ENCODE measurements around the gene PEX12.

PEX12 gene

DNA sequence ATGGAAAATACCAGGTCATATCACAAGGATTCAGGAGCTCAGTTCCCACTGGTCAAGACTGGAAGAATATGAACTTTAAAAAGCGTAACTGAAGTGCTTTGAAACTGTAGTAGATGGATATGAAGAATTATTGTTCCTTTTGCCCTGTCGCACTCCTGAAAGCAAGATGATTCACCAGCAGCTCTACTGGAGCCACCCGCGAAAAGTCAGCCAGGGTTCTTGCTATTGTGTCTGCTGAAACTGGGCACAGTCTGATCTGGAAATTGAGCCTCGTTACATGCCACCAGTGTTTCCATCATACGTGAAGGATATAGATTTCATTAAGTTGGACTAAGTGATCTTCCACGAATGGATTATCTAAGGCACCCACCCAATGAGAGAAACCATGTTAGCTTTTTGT lies 25.3 kb upstream of the PEX12 start:
- Mint-ChIP-seq H3K4me3 (no peak overlapping the region), H3K9me3 (no peaks in the 10 kb centered on the region), H3K4me1 (no peaks in the 10 kb centered on the region), H3K27ac (peak overlapping the region; percentile 54), H3K36me3 (ENCODE audit: low read depth) (peaks cover 66% of the 10 kb centered on the region), H3K27me3 (ENCODE audit: low read depth, poor library complexity) (no peaks in the 10 kb centered on the region)
- DNase-seq = no peak
- TF ChIP-seq, protein P1, sequence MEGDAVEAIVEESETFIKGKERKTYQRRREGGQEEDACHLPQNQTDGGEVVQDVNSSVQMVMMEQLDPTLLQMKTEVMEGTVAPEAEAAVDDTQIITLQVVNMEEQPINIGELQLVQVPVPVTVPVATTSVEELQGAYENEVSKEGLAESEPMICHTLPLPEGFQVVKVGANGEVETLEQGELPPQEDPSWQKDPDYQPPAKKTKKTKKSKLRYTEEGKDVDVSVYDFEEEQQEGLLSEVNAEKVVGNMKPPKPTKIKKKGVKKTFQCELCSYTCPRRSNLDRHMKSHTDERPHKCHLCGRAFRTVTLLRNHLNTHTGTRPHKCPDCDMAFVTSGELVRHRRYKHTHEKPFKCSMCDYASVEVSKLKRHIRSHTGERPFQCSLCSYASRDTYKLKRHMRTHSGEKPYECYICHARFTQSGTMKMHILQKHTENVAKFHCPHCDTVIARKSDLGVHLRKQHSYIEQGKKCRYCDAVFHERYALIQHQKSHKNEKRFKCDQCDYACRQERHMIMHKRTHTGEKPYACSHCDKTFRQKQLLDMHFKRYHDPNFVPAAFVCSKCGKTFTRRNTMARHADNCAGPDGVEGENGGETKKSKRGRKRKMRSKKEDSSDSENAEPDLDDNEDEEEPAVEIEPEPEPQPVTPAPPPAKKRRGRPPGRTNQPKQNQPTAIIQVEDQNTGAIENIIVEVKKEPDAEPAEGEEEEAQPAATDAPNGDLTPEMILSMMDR (IDR thresholded peaks at IDR 0.05) = no peak

GRCh38 chr17:35597604-35598003 lies 19.2 kb upstream of the PEX12 start:
- TF ChIP-seq, protein P1 (IDR thresholded peaks at IDR 0.05) = no peak
- Mint-ChIP-seq H3K36me3 (ENCODE audit: low read depth) (peaks cover 78% of the 10 kb centered on the region), H3K4me3 (no peak overlapping the region), H3K27me3 (ENCODE audit: low read depth, poor library complexity) (no peaks in the 10 kb centered on the region), H3K4me1 (no peaks in the 10 kb centered on the region), H3K9me3 (no peaks in the 10 kb centered on the region), H3K27ac (no peak overlapping the region)
- no peak for DNase-seq

DNA sequence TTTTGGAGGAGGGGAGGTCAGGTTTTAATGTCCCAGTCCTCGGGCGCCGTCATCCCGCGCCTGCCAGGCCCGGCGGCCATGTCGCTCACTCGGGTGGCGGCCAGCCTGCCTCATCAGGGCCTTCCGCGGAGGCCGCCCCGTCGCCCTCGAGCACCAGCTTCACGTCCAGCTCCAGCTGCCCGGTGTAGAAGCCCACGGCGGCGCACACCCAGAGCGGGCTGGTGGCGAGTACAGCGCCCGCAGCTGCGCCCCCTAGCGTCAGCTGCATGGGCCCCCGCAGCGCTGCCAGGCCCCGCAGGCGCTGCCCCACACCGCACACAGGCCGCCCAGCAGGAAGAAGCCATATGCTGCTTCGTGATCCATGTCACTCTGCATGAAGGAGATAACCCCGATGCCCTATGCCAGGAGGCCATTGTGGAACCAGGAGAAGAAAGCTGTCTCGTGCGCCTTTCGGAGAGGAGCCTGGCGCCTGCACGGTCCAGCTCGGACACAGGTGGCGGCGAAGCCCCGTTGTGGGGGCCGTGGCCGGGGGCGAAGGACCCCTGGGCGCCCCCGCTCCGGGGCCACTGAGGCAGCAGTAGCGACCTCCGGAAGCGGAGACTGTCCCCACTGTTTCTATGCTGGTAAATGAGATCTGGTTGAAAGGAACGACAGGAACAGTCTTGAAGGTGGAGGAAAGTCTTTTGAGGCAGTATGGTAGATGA lies 18.3 kb upstream of the PEX12 start:
- no peaks in the 10 kb centered on the region for H3K9me3 Mint-ChIP-seq
- H3K4me1 Mint-ChIP-seq = no peaks in the 10 kb centered on the region
- H3K4me3 Mint-ChIP-seq = no peak overlapping the region
- peak; percentile 27 for DNase-seq
- H3K36me3 Mint-ChIP-seq (ENCODE audit: low read depth) = peaks cover 69% of the 10 kb centered on the region
- no peak overlapping the region for H3K27ac Mint-ChIP-seq
- TF ChIP-seq, protein P1 (IDR thresholded peaks at IDR 0.05) = peak; percentile 18
- no peaks in the 10 kb centered on the region for H3K27me3 Mint-ChIP-seq (ENCODE audit: low read depth, poor library complexity)

DNA sequence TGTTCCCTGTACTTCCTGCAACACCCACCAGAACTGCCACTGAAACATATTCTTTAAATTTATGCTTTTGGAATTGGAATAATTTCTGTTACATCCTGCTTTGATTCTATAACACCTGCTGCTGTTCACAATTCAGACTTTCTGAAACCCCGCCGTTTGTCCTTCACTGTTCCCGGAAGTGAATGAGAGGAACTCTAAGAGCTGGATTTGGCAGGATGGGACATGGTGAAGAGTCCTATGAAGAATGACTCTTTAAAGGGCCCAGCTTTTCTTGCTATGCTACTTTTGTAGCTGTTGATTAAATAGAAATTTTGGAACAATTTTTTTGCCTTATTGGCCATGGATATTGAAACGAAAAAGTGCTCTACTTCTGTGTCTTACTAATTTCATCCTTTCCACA lies 17.7 kb upstream of the PEX12 start:
- Mint-ChIP-seq H3K4me3 (no peak overlapping the region), H3K4me1 (no peaks in the 10 kb centered on the region), H3K27ac (no peak overlapping the region), H3K36me3 (ENCODE audit: low read depth) (peaks cover 68% of the 10 kb centered on the region), H3K9me3 (no peaks in the 10 kb centered on the region), H3K27me3 (ENCODE audit: low read depth, poor library complexity) (no peaks in the 10 kb centered on the region)
- TF ChIP-seq, protein P1 (IDR thresholded peaks at IDR 0.05) = no peak
- no peak for DNase-seq

GRCh38 chr17:35588196-35588920 lies 10.0 kb upstream of the PEX12 start:
- Mint-ChIP-seq H3K36me3 (ENCODE audit: low read depth) (peaks cover 7% of the 10 kb centered on the region), H3K27ac (peak overlapping the region; percentile 98), H3K9me3 (no peaks in the 10 kb centered on the region), H3K4me1 (peaks cover 44% of the 10 kb centered on the region), H3K4me3 (peak overlapping the region; percentile 96), H3K27me3 (ENCODE audit: low read depth, poor library complexity) (peaks cover 23% of the 10 kb centered on the region)
- DNase-seq = no peak
- TF ChIP-seq, protein P1 (IDR thresholded peaks at IDR 0.05) = no peak

All from nephron progenitor cell (in vitro differentiated cells).